ENCODE results near the gene ZBTB38. TPM values are rescaled to one million over a fixed set of nuclear protein-coding genes. Genes with fewer than 3 reads are reported as not detected.
A peak's percentile ranks its signal among the peaks of the same experiment; 100 is the strongest.

The ZBTB38 gene
- total and polyA plus RNA-seq, 2 donors from 2014 or later = 8.6 to 113 TPM

DNA sequence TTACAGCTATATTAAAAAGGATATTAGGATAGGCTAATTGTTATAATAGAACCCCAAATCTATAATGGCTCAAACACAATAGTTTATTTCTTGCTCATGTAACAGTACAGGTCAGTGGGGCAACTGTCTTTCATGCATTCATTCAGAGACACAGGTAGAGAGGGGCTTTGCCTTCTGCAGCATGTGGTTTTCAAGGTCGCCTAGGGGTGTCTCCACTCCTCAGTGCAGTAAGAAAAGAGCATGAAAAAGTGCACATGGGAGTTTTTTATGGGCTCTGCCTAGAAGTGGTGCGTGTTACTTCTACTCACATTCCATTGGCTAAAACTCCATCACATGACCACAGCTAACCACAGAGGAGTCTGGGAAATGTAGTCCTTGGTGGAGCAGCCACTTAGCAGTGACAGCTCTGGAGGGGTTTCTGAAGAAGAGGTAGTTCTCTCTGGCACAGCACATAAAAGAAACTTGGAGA is 1.8 kb downstream of the ZBTB38 start:
- Histone ChIP-seq H3K4me1 (ENCODE audit: control insufficient read depth in 2 of 3, insufficient read depth in 2 of 3, low read depth in 1 of 3, low read length in 3 of 3) (peaks cover 3 to 11% (median 8%) of the 10 kb centered on the region in 3 donors), H3K36me3 (ENCODE audit: control insufficient read depth in 2 of 3, insufficient read depth in 3 of 3, low read length in 3 of 3) (peaks cover 0 to 2% (median 0%) of the 10 kb centered on the region in 3 donors), H3K27me3 (ENCODE audit: control insufficient read depth, insufficient read depth, low read length) (no peaks in the 10 kb centered on the region), H3K27ac (ENCODE audit: low read depth in 2 of 2, low read length in 2 of 2) (peak overlapping the region in 1 of 2 donors; percentile 42), H3K9ac (ENCODE audit: low read length in 3 of 3) (no peak overlapping the region), H3K9me3 (ENCODE audit: control insufficient read depth in 2 of 3, insufficient read depth in 1 of 3, low read length in 3 of 3) (no peaks in the 10 kb centered on the region), H3K4me3 (ENCODE audit: low read length in 3 of 3) (no peak overlapping the region)
- intact Hi-C loops (cut with DNase I) = no loop called here
- TF ChIP-seq, protein P1, sequence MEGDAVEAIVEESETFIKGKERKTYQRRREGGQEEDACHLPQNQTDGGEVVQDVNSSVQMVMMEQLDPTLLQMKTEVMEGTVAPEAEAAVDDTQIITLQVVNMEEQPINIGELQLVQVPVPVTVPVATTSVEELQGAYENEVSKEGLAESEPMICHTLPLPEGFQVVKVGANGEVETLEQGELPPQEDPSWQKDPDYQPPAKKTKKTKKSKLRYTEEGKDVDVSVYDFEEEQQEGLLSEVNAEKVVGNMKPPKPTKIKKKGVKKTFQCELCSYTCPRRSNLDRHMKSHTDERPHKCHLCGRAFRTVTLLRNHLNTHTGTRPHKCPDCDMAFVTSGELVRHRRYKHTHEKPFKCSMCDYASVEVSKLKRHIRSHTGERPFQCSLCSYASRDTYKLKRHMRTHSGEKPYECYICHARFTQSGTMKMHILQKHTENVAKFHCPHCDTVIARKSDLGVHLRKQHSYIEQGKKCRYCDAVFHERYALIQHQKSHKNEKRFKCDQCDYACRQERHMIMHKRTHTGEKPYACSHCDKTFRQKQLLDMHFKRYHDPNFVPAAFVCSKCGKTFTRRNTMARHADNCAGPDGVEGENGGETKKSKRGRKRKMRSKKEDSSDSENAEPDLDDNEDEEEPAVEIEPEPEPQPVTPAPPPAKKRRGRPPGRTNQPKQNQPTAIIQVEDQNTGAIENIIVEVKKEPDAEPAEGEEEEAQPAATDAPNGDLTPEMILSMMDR (IDR thresholded peaks at IDR 0.05; ENCODE audit: borderline replicate concordance, extremely low read depth, insufficient read depth) = peak; percentile 20
- peak in 4 of 5 donors; percentile 70 to 94 (median 82) for DNase-seq
- no peak for FAIRE-seq

DNA sequence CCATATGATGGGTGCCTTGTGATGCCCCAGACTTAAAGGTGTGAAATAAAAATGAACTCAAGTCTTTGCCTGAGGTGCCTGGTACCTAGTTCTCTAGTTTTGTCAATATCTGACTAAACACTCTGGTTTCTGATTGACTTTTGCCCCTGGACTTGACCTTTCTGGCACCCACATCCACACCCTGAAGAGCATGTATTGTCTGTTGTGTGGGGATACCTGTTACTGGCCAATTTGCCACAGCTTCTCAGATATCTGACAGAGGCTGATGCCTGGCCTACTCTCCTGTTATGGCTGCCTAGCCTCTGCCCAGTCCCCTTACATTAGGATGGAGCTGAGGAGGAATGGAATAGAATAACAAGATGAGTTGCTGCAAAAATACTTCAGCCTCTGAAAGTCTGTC is 3.6 kb downstream of the ZBTB38 start:
- no peak for DNase-seq
- Histone ChIP-seq H3K4me3 (ENCODE audit: low read length in 3 of 3) (no peak overlapping the region), H3K9ac (ENCODE audit: low read length in 3 of 3) (no peak overlapping the region), H3K27me3 (ENCODE audit: control insufficient read depth, insufficient read depth, low read length) (no peaks in the 10 kb centered on the region), H3K9me3 (ENCODE audit: control insufficient read depth in 2 of 3, insufficient read depth in 1 of 3, low read length in 3 of 3) (no peaks in the 10 kb centered on the region), H3K4me1 (ENCODE audit: control insufficient read depth in 2 of 3, insufficient read depth in 2 of 3, low read depth in 1 of 3, low read length in 3 of 3) (peaks cover 3 to 9% (median 5%) of the 10 kb centered on the region in 3 donors), H3K27ac (ENCODE audit: low read depth in 2 of 2, low read length in 2 of 2) (no peak overlapping the region), H3K36me3 (ENCODE audit: control insufficient read depth in 2 of 3, insufficient read depth in 3 of 3, low read length in 3 of 3) (peaks cover 0 to 2% (median 0%) of the 10 kb centered on the region in 3 donors)
- no peak for FAIRE-seq
- TF ChIP-seq, protein P1 (IDR thresholded peaks at IDR 0.05; ENCODE audit: borderline replicate concordance, extremely low read depth, insufficient read depth) = no peak
- intact Hi-C loops (cut with DNase I) = no loop called here

GRCh38 chr3:141372656-141373055 is 4.4 kb downstream of the ZBTB38 start:
- Histone ChIP-seq H3K9ac (ENCODE audit: low read length in 3 of 3) (no peak overlapping the region), H3K4me1 (ENCODE audit: control insufficient read depth in 2 of 3, insufficient read depth in 2 of 3, low read depth in 1 of 3, low read length in 3 of 3) (peaks cover 3 to 5% (median 5%) of the 10 kb centered on the region in 3 donors), H3K27me3 (ENCODE audit: control insufficient read depth, insufficient read depth, low read length) (no peaks in the 10 kb centered on the region), H3K4me3 (ENCODE audit: low read length in 3 of 3) (no peak overlapping the region), H3K9me3 (ENCODE audit: control insufficient read depth in 2 of 3, insufficient read depth in 1 of 3, low read length in 3 of 3) (no peaks in the 10 kb centered on the region), H3K27ac (ENCODE audit: low read depth in 2 of 2, low read length in 2 of 2) (no peak overlapping the region), H3K36me3 (ENCODE audit: control insufficient read depth in 2 of 3, insufficient read depth in 3 of 3, low read length in 3 of 3) (peaks cover 0 to 2% (median 0%) of the 10 kb centered on the region in 3 donors)
- TF ChIP-seq, protein P1 (IDR thresholded peaks at IDR 0.05; ENCODE audit: borderline replicate concordance, extremely low read depth, insufficient read depth) = no peak
- no peak for FAIRE-seq
- intact Hi-C loops (cut with DNase I) = no loop called here
- DNase-seq = peak in 1 of 5 donors; percentile 57

- H3K9ac ChIP-seq (ENCODE audit: low read length in 3 of 3) = no peak overlapping the region
- peaks cover 0 to 3% (median 0%) of the 10 kb centered on the region in 3 donors for H3K36me3 ChIP-seq (ENCODE audit: control insufficient read depth in 2 of 3, insufficient read depth in 3 of 3, low read length in 3 of 3)
- TF ChIP-seq, protein P1 (IDR thresholded peaks at IDR 0.05; ENCODE audit: borderline replicate concordance, extremely low read depth, insufficient read depth) = no peak
- no peaks in the 10 kb centered on the region for H3K27me3 ChIP-seq (ENCODE audit: control insufficient read depth, insufficient read depth, low read length)
- peaks cover 0 to 2% (median 0%) of the 10 kb centered on the region in 3 donors for H3K4me1 ChIP-seq (ENCODE audit: control insufficient read depth in 2 of 3, insufficient read depth in 2 of 3, low read depth in 1 of 3, low read length in 3 of 3)
- intact Hi-C loops (cut with DNase I) = no loop called here
- no peak overlapping the region for H3K4me3 ChIP-seq (ENCODE audit: low read length in 3 of 3)
- DNase-seq (no peak), FAIRE-seq (no peak)
- no peak overlapping the region for H3K27ac ChIP-seq (ENCODE audit: low read depth in 2 of 2, low read length in 2 of 2)
- no peaks in the 10 kb centered on the region for H3K9me3 ChIP-seq (ENCODE audit: control insufficient read depth in 2 of 3, insufficient read depth in 1 of 3, low read length in 3 of 3)
Measured at GRCh38 chr3:141373232-141373631, 4.9 kb downstream of the ZBTB38 start.
